Temporal lobe (tissue), 1 donor: ENCODE data around the gene ZNF526. TPM values are rescaled to one million over a fixed set of nuclear protein-coding genes. Genes with fewer than 3 reads are reported as not detected.

ENCODE experiments used
- total RNA-seq: library from RNA; depleted of rRNA; stranded (reverse); fragments of >200 nt; gene quantifications from one replicate; pipeline ENCODE4 v1.2.3, GENCODE V29; 2014

Gene ZNF526
- total RNA-seq, 1 donor from 2014 or later: 3.7 TPM

Other genes with a start within 250 kb of the ZNF526 start
- 200 TPM for gene ATP1A3, start 226.1 kb upstream of the ZNF526 start, total RNA-seq
- 37.1 TPM for gene GRIK5, start 150.1 kb upstream of the ZNF526 start, total RNA-seq
- gene ZNF574, start 144.1 kb upstream of the ZNF526 start, total RNA-seq: 9.8 TPM
- 4.9 TPM for gene POU2F2, start 87.9 kb upstream of the ZNF526 start, total RNA-seq
- gene DEDD2, start 2.6 kb upstream of the ZNF526 start, total RNA-seq: 15.0 TPM
- 57.0 TPM for gene GSK3A, start 22.3 kb downstream of the ZNF526 start, total RNA-seq
- 5.7 TPM for gene ERF, start 34.8 kb downstream of the ZNF526 start, total RNA-seq
- 29.7 TPM for gene CIC, start 48.9 kb downstream of the ZNF526 start, total RNA-seq
- gene PRR19, start 81.8 kb downstream of the ZNF526 start, total RNA-seq: 3.0 TPM
- gene PAFAH1B3, start 82.3 kb downstream of the ZNF526 start, total RNA-seq: 178 TPM
- gene TMEM145, start 93.0 kb downstream of the ZNF526 start, total RNA-seq: 54.6 TPM
- gene MEGF8, start 105.3 kb downstream of the ZNF526 start, total RNA-seq: 56.5 TPM
- not detected for gene CNFN, start 170.0 kb downstream of the ZNF526 start, total RNA-seq
- 6.9 TPM for gene LIPE, start 207.1 kb downstream of the ZNF526 start, total RNA-seq
- gene CXCL17, start 222.6 kb downstream of the ZNF526 start, total RNA-seq: not detected